Common myeloid progenitor, CD34-positive (primary cell): ENCODE results near the gene IDH3B.
"Not testable (repeated sequence)": the region's sequence is repeated elsewhere in the genome, so short reads cannot be mapped to it uniquely, and the experiment has no call there.

ENCODE experiments used
- CTCF ChIA-PET: fragments of 350-600 bp; sonication (Branson Sonifier 250); formaldehyde crosslinking; loops from one replicate; lab custom pipeline; 2021; ENCODE audit warnings: antibody characterized with exemption; lab: Charles Lee
- POLR2A ChIA-PET: fragments of 350-600 bp; sonication (Branson Sonifier 250); formaldehyde crosslinking; loops from one replicate; lab custom pipeline; 2021; ENCODE audit warnings: antibody characterized with exemption; lab: Charles Lee
- DNase-seq, 3 donors: peaks; one replicate each; pipeline versions ENCODE4 v3.0.0 to v3.0.0-alpha.2; 2013
- H3K27ac ChIP-seq, 2 experiments: 1 replicate in 1 of 2; 2 replicates in 1 of 2; pipeline ENCODE4 v1.7.0; 2013; ENCODE audit warnings: inconsistent platforms in 2 of 2, low read length in 2 of 2, mild to moderate bottlenecking in 2 of 2, low read depth in 1 of 2, moderate library complexity in 1 of 2; ENCODE audit not compliant: severe bottlenecking in 2 of 2, insufficient read depth in 1 of 2, poor library complexity in 1 of 2
- H3K27me3 ChIP-seq, 5 experiments: replicated peaks in 2 of 5; 1 replicate in 3 of 5; 2 replicates in 2 of 5; pipeline versions ENCODE4 v1.6.1 to v1.7.0; 2013; ENCODE audit warnings: low read length in 4 of 5, mild to moderate bottlenecking in 2 of 5, moderate library complexity in 2 of 5, inconsistent platforms in 1 of 5; ENCODE audit not compliant: insufficient read depth in 5 of 5, control insufficient read depth in 4 of 5
- H3K36me3 ChIP-seq, 4 experiments: 1 replicate in 2 of 4; 2 replicates in 2 of 4; pipeline versions ENCODE4 v1.6.1 to v1.7.0; 2013; ENCODE audit warnings: low read length in 3 of 4, control low read depth in 1 of 4, mild to moderate bottlenecking in 1 of 4; ENCODE audit not compliant: control insufficient read depth in 4 of 4, insufficient read depth in 4 of 4
- H3K4me1 ChIP-seq, 4 experiments: 1 replicate in 3 of 4; 2 replicates in 1 of 4; pipeline versions ENCODE4 v1.6.1 to v1.7.1; 2013; ENCODE audit warnings: low read length in 3 of 4, mild to moderate bottlenecking in 3 of 4, control low read depth in 1 of 4, inconsistent platforms in 1 of 4, moderate library complexity in 1 of 4; ENCODE audit not compliant: control insufficient read depth in 4 of 4, insufficient read depth in 4 of 4; ENCODE audit errors: control extremely low read depth in 1 of 4
- H3K4me3 ChIP-seq, 7 experiments: 1 replicate in 4 of 7; 2 replicates in 3 of 7; pipeline versions ENCODE4 v1.5.1 to v1.7.0; 2013; ENCODE audit warnings: mild to moderate bottlenecking in 7 of 7, low read length in 6 of 7, moderate library complexity in 6 of 7, inconsistent platforms in 2 of 7, low read depth in 2 of 7, control low read depth in 1 of 7; ENCODE audit not compliant: insufficient read depth in 4 of 7, control insufficient read depth in 1 of 7; ENCODE audit errors: extremely low read depth in 1 of 7
- H3K9me3 ChIP-seq, 5 experiments: 1 replicate in 4 of 5; 2 replicates in 1 of 5; pipeline versions ENCODE4 v1.6.1 to v1.7.1; 2013; ENCODE audit warnings: low read length in 4 of 5, mild to moderate bottlenecking in 2 of 5, inconsistent platforms in 1 of 5, low read depth in 1 of 5, moderate library complexity in 1 of 5; ENCODE audit not compliant: control insufficient read depth in 4 of 5, insufficient read depth in 2 of 5; ENCODE audit errors: control extremely low read depth in 1 of 5
- WGBS: methylation state at CpG from one replicate; pipeline ENCODE4 v1.1.5; 2013; ENCODE audit not compliant: insufficient coverage; 5-methylcytosine and 5-hydroxymethylcytosine counted together

Gene IDH3B

DNA sequence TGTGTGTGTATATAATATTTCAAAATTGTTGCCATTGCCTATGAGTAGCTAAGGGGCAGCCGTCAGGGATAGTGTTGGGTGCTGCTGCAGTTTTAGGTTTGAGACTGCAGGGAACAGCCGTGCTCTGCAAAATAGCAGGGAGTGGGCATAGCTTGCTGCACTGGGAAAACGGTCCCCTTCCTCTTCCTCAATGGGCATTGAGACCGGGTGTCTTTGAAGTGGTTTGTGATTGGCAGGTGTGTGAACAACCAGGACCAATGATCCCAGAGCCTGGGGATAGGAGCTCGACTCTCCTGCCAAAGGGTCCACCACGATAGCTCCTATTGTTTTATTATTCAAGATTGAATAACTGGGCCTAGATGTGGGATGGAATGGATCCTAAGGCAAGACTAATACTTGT is 23.5 kb upstream of the IDH3B start:
- Histone ChIP-seq H3K27ac (no peak overlapping the region), H3K27me3 (peaks cover 0 to 21% (median 8%) of the 10 kb centered on the region in 5 experiments), H3K9me3 (no peaks in the 10 kb centered on the region), H3K4me3 (peak overlapping the region in 2 of 7 experiments; percentile 34 to 64), H3K4me1 (peaks cover 6 to 38% (median 29%) of the 10 kb centered on the region in 4 experiments), H3K36me3 (no peaks in the 10 kb centered on the region)
- ChIA-PET POLR2A (interaction anchor here (1.0 to 1.5 kb wide), 2 partner anchors 19 to 65 kb away, joined by 3 to 4 read pairs; no protein-coding TSS in a partner anchor), CTCF (interaction anchor here (0.7 to 5.6 kb wide), 24 partner anchors 12 to 314 kb away, joined by 3 to 56 read pairs (median 6); partner anchors contain the start of gene IDH3B)
- no peak for DNase-seq
- 67% methylated on average over 3 of the region's 6 CpGs for WGBS

DNA sequence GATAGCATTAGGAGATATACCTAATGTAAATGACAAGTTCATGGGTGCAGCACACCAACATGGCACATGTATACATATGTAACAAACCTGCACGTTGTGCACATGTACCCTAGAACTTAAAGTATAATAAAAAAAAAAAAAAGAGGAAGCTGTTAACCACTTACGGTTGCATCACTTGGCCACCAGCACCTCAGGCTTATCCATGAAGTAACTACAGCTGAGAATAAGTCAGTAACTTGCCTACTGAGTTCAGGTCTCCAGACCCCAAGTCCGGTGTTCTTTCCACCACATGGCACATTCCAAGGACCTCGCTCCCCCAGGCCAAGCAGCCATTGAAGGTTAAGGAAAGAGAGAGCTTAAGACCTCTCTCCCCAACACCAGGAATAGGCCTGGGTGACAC is 20.8 kb upstream of the IDH3B start:
- not testable (repeated sequence) for H3K27ac ChIP-seq, H3K27me3 ChIP-seq, H3K36me3 ChIP-seq, H3K4me3 ChIP-seq, H3K9me3 ChIP-seq
- peak; percentile 75 to 91 (median 89) for DNase-seq
- CTCF ChIA-PET, result interaction anchor here (0.9 to 5.6 kb wide), 11 partner anchors 11 to 168 kb away, joined by 3 to 56 read pairs (median 5); partner anchors contain the start of gene IDH3B
- POLR2A ChIA-PET, result interaction anchor here (0.6 kb wide), 1 partner anchor 147 kb away, joined by 3 read pairs; no protein-coding TSS in a partner anchor
- H3K4me1 ChIP-seq, result peaks cover 6 to 34% (median 24%) of the 10 kb centered on the region in 4 experiments
- WGBS, result no CpG with 5 or more reads among the region's 4 CpGs

- H3K27me3 ChIP-seq, CTCF ChIA-PET, H3K4me3 ChIP-seq, H3K9me3 ChIP-seq, DNase-seq, H3K27ac ChIP-seq, POLR2A ChIA-PET, H3K36me3 ChIP-seq: not testable (repeated sequence)
- peaks cover 2 to 20% (median 9%) of the 10 kb centered on the region in 4 experiments for H3K4me1 ChIP-seq
- 87% methylated on average over 3 of the region's 3 CpGs for WGBS
These were observed 18.0 kb upstream of the IDH3B start for GRCh38 chr20:2682040-2682439.

- CTCF ChIA-PET, result no interaction called here
- DNase-seq, result peak in 2 of 3 donors; percentile 49 to 57
These were observed 16.0 kb upstream of the IDH3B start for GRCh38 chr20:2680046-2680445.

DNA sequence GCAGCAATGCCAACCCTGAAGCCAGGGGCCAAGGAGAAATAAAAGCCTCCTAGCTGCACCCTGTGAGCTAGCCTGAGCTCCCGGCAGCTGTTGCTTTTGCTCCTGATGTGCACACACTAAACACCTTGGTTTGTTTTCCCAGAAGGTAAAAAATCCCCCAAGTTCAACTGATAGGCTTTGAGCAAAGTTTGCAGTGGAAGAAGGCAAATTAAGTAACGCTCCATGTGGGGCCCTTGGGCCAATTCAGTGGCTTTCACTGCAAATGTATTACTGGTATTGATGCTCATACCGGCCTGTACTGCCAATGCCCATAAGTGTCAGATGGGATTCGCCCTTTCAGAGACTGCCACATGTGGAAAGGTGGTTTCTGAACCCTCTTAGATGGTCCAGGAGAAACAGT is 9.4 kb upstream of the IDH3B start:
- H3K9me3 ChIP-seq, result peaks cover 0 to 2% (median 0%) of the 10 kb centered on the region in 5 experiments
- no peaks in the 10 kb centered on the region for H3K36me3 ChIP-seq
- DNase-seq, result no peak
- H3K27ac ChIP-seq, result no peak overlapping the region
- WGBS, result 96% methylated on average over 3 of the region's 4 CpGs
- no peaks in the 10 kb centered on the region for H3K4me1 ChIP-seq
- peaks cover 0 to 2% (median 0%) of the 10 kb centered on the region in 5 experiments for H3K27me3 ChIP-seq
- ChIA-PET POLR2A (interaction anchor here (0.6 kb wide), 1 partner anchor 148 kb away, joined by 3 read pairs; no protein-coding TSS in a partner anchor), CTCF (interaction anchor here (1.0 to 7.0 kb wide), 5 partner anchors 8 to 119 kb away, joined by 3 to 56 read pairs (median 3); no protein-coding TSS in a partner anchor)
- no peak overlapping the region for H3K4me3 ChIP-seq

More at GRCh38 chr20:2680046-2680445, 16.0 kb upstream of the IDH3B start:
- peaks cover 2 to 12% (median 6%) of the 10 kb centered on the region in 4 experiments for H3K4me1 ChIP-seq
- H3K27ac ChIP-seq, result no peak overlapping the region
- WGBS, result 86% methylated on average over 1 of the region's 4 CpGs
- H3K27me3 ChIP-seq, result no peaks in the 10 kb centered on the region
- POLR2A ChIA-PET, result no interaction called here
- H3K4me3 ChIP-seq, result no peak overlapping the region
- no peaks in the 10 kb centered on the region for H3K9me3 ChIP-seq
- no peaks in the 10 kb centered on the region for H3K36me3 ChIP-seq

DNA sequence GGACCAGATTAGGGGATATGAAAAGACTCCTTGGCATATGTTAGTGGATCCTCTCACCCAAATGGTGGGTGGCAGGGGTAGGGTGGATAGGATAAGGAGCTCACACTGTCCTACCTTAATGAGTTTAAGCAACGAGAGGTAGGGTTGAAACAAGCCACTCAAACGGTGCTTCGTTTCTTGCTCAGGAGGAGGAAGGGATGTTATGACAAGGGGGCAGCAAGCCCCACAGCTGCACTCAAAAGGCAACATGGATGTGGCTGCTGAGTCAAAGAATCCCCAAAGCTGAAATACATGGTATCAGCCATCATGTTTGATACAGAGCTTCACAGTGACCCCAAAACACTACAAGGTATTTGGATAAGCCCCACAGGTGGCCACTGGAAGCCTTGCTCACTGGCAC is 8.4 kb upstream of the IDH3B start:
- ChIA-PET POLR2A (interaction anchor here (0.5 kb wide), 1 partner anchor 9 kb away, joined by 4 read pairs; the partner anchor contains the start of gene IDH3B), CTCF (interaction anchor here (0.6 to 7.0 kb wide), 4 partner anchors 15 to 82 kb away, joined by 3 to 56 read pairs (median 6); no protein-coding TSS in a partner anchor)
- Histone ChIP-seq H3K4me1 (no peaks in the 10 kb centered on the region), H3K36me3 (no peaks in the 10 kb centered on the region), H3K27me3 (peaks cover 0 to 3% (median 0%) of the 10 kb centered on the region in 5 experiments), H3K9me3 (peaks cover 0 to 2% (median 0%) of the 10 kb centered on the region in 5 experiments), H3K4me3 (no peak overlapping the region), H3K27ac (no peak overlapping the region)
- no peak for DNase-seq
- 90% methylated on average over 3 of the region's 3 CpGs for WGBS

- ChIA-PET POLR2A (no interaction called here), CTCF (interaction anchor here (1.7 to 7.0 kb wide), 2 partner anchors 15 to 27 kb away, joined by 5 to 56 read pairs; no protein-coding TSS in a partner anchor)
- Histone ChIP-seq H3K36me3 (no peaks in the 10 kb centered on the region), H3K27me3 (peaks cover 0 to 3% (median 0%) of the 10 kb centered on the region in 5 experiments), H3K4me3 (no peak overlapping the region), H3K9me3 (peaks cover 0 to 2% (median 0%) of the 10 kb centered on the region in 5 experiments), H3K4me1 (no peaks in the 10 kb centered on the region), H3K27ac (no peak overlapping the region)
- peak in 2 of 3 donors; percentile 53 to 54 for DNase-seq
- 32% methylated on average over 3 of the region's 4 CpGs for WGBS
These were observed 8.0 kb upstream of the IDH3B start for GRCh38 chr20:2671977-2672376.
